HEK293 (cell line): ENCODE results near the gene CYP4V2.

ENCODE experiments used
- CTCF ChIA-PET: fragments of 350-600 bp; formaldehyde crosslinking; extraction: SDS; loops from one replicate; lab custom pipeline; 2021; ENCODE audit warnings: antibody characterized with exemption; lab: Yijun Ruan, JAX
- POLR2A ChIA-PET: fragments of 300-600 bp; formaldehyde crosslinking; extraction: SDS; loops from one replicate; lab custom pipeline; 2020; ENCODE audit warnings: antibody characterized with exemption, inconsistent platforms; lab: Yijun Ruan, JAX
- H3K27ac ChIP-seq: fragments of 200-500 bp; sonication (Bioruptor generic); 2 replicates; pipeline ENCODE4 v1.5.1; 2014; ENCODE audit warnings: low read depth, low read length, control low read depth, inconsistent platforms; ENCODE audit errors: extremely low read depth
- H3K36me3 ChIP-seq, 2 experiments: fragments of 200-500 bp in 1 of 2; sonication (Bioruptor generic) in 1 of 2; 1 replicate in 1 of 2; 2 replicates in 1 of 2; pipeline ENCODE4 v1.5.1; 2014 to 2017; ENCODE audit warnings: inconsistent platforms in 2 of 2, low read length in 2 of 2; ENCODE audit not compliant: control insufficient read depth in 2 of 2, insufficient read depth in 1 of 2
- H3K4me1 ChIP-seq: fragments of 200-500 bp; sonication (Bioruptor generic); 2 replicates; pipeline ENCODE4 v1.5.1; 2014; ENCODE audit warnings: mild to moderate bottlenecking, low read length, inconsistent platforms; ENCODE audit not compliant: control insufficient read depth, insufficient read depth
- H3K4me3 ChIP-seq: 2 replicates; pipeline ENCODE4 v1.5.1; 2011; ENCODE audit warnings: low read depth, mild to moderate bottlenecking, control low read depth, low read length, moderate library complexity
- H3K9me3 ChIP-seq: fragments of 200-500 bp; sonication (Bioruptor generic); 2 replicates; pipeline ENCODE4 v1.5.1; 2014; ENCODE audit warnings: low read depth, low read length, inconsistent platforms; ENCODE audit not compliant: control insufficient read depth, insufficient read depth
- KLF16 ChIP-seq: fragments of 450-650 bp; formaldehyde crosslinking; IDR thresholded peaks from 2 replicates; pipeline ENCODE4 v1.5.1; 2017; ENCODE audit warnings: missing biosample characterization, missing genetic modification characterization
- MZF1 ChIP-seq: fragments of 450-650 bp; formaldehyde crosslinking; IDR thresholded peaks from 2 replicates; pipeline ENCODE4 v1.5.1; 2017; ENCODE audit warnings: missing biosample characterization, missing genetic modification characterization, borderline replicate concordance
- REPIN1 ChIP-seq: fragments of 450-650 bp; formaldehyde crosslinking; IDR thresholded peaks from 2 replicates; pipeline ENCODE4 v1.5.1; 2017; ENCODE audit warnings: missing biosample characterization, missing genetic modification characterization, low read depth
- ZBTB17 ChIP-seq: fragments of 450-650 bp; formaldehyde crosslinking; IDR thresholded peaks from 2 replicates; pipeline ENCODE4 v1.5.1; 2016; ENCODE audit warnings: missing biosample characterization, missing genetic modification characterization
- ZNF248 ChIP-seq: fragments of 450-650 bp; formaldehyde crosslinking; IDR thresholded peaks from 2 replicates; pipeline ENCODE4 v1.5.1; 2017; ENCODE audit warnings: missing biosample characterization, missing genetic modification characterization
- ZNF530 ChIP-seq: fragments of 450-650 bp; formaldehyde crosslinking; IDR thresholded peaks from 2 replicates; pipeline ENCODE4 v1.5.1; 2016; ENCODE audit warnings: low read depth, missing biosample characterization, missing genetic modification characterization
- ZNF610 ChIP-seq: fragments of 450-650 bp; formaldehyde crosslinking; IDR thresholded peaks from 2 replicates; pipeline ENCODE4 v1.5.1; 2016; ENCODE audit warnings: missing biosample characterization, missing genetic modification characterization, borderline replicate concordance
- ZNF654 ChIP-seq: fragments of 450-650 bp; formaldehyde crosslinking; IDR thresholded peaks from 2 replicates; pipeline ENCODE4 v1.5.1; 2016; ENCODE audit warnings: low read depth, missing biosample characterization, missing genetic modification characterization
- ZNF776 ChIP-seq: fragments of 450-650 bp; formaldehyde crosslinking; IDR thresholded peaks from 2 replicates; pipeline ENCODE4 v1.5.0; 2017; ENCODE audit warnings: missing biosample characterization, missing genetic modification characterization, borderline replicate concordance
- TF ChIP-seq, protein P1 (sequence below): fragments of 450-650 bp; formaldehyde crosslinking; IDR thresholded peaks from 2 replicates; pipeline ENCODE4 v1.5.1; 2016; ENCODE audit warnings: missing biosample characterization, missing genetic modification characterization
- TF ChIP-seq, protein P2 (sequence below): fragments of 450-650 bp; formaldehyde crosslinking; IDR thresholded peaks from 2 replicates; pipeline ENCODE4 v1.5.1; 2016; ENCODE audit warnings: missing biosample characterization, missing genetic modification characterization
- TF ChIP-seq, protein P3 (sequence below): IDR thresholded peaks from 2 replicates; pipeline ENCODE4 v1.6.1; 2011; ENCODE audit warnings: mild to moderate bottlenecking, low read depth, low read length, borderline replicate concordance
- TF ChIP-seq, protein P4 (sequence below): fragments of 450-650 bp; formaldehyde crosslinking; IDR thresholded peaks from 2 replicates; pipeline ENCODE4 v1.5.1; 2016; ENCODE audit warnings: missing biosample characterization, missing genetic modification characterization
- TF ChIP-seq, protein P5 (sequence below): fragments of 450-650 bp; formaldehyde crosslinking; IDR thresholded peaks from 2 replicates; pipeline ENCODE4 v1.5.1; 2016; ENCODE audit warnings: missing biosample characterization, missing genetic modification characterization
- TF ChIP-seq, protein P6 (sequence below): fragments of 450-650 bp; formaldehyde crosslinking; IDR thresholded peaks from 2 replicates; pipeline ENCODE4 v1.5.1; 2016; ENCODE audit warnings: missing biosample characterization, missing genetic modification characterization

The CYP4V2 gene

DNA sequence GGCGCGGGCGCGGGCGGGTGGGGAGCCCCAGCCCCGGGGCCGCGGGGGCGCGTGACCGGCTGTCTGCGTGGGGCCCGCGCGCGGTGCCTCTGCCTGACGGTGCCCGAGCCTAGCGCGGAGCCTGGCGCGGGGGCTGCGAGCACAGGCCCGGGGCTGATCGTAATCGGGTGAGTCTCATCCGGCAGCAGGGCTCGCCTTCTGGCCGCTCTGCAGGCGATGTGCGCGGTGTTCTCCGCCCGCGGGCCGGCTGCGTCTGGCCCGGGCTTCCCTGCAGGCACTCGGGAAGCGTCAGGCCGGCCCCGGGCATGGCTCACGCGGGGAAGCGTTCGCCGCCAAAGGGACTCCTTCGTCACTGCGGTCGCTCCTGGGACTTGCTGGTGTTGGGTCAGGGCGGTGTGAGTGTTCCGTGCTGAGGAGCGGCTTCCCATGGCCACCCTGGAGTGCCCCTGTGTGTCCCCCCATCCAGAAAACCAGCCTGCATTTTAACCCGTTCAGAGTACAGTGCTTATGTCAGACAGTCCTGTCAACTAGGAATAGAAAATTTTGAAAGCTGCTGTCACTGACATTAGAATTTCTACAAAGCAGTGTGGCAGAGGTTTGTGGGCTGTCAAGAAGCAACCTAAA, 46.3 kb upstream of the CYP4V2 start (continued):
- TF ChIP-seq, protein P1, sequence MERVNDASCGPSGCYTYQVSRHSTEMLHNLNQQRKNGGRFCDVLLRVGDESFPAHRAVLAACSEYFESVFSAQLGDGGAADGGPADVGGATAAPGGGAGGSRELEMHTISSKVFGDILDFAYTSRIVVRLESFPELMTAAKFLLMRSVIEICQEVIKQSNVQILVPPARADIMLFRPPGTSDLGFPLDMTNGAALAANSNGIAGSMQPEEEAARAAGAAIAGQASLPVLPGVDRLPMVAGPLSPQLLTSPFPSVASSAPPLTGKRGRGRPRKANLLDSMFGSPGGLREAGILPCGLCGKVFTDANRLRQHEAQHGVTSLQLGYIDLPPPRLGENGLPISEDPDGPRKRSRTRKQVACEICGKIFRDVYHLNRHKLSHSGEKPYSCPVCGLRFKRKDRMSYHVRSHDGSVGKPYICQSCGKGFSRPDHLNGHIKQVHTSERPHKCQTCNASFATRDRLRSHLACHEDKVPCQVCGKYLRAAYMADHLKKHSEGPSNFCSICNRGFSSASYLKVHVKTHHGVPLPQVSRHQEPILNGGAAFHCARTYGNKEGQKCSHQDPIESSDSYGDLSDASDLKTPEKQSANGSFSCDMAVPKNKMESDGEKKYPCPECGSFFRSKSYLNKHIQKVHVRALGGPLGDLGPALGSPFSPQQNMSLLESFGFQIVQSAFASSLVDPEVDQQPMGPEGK (tag by site-specific recombination): peak; percentile 19; the same call in 1 of the 2 replicates
- peak; percentile 69 for TF ChIP-seq ZBTB17 (tag by site-specific recombination)

DNA sequence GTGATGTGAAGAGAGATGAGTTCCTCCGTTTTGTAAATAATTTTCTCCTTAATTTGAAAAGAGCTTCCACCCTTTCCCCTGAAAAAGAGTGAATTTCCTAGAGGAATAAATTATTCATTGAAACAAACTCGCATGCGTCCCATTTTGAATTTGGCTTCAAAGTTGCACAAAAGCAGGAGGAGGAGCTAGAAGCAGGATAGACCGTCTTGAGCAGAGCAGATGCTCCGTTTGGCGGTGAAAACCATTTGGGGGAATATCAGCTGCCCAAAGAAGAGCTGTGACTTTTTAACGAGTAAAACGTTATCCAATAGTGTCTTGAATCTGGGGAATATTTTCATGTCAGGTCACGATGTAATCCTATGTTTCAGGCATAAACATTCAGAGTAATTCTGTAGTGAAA, 44.9 kb upstream of the CYP4V2 start:
- H3K9me3 ChIP-seq: no peaks in the 10 kb centered on the region
- H3K4me3 ChIP-seq: no peak overlapping the region
- H3K36me3 ChIP-seq: no peaks in the 10 kb centered on the region
- no peak overlapping the region for H3K27ac ChIP-seq
- H3K4me1 ChIP-seq: 0 out of 2 replicates have a peak, but pooled peaks cover 2% of the 10 kb centered on the region
- TF ChIP-seq ZNF248 (tag by site-specific recombination): no peak
- TF ChIP-seq, protein P2, sequence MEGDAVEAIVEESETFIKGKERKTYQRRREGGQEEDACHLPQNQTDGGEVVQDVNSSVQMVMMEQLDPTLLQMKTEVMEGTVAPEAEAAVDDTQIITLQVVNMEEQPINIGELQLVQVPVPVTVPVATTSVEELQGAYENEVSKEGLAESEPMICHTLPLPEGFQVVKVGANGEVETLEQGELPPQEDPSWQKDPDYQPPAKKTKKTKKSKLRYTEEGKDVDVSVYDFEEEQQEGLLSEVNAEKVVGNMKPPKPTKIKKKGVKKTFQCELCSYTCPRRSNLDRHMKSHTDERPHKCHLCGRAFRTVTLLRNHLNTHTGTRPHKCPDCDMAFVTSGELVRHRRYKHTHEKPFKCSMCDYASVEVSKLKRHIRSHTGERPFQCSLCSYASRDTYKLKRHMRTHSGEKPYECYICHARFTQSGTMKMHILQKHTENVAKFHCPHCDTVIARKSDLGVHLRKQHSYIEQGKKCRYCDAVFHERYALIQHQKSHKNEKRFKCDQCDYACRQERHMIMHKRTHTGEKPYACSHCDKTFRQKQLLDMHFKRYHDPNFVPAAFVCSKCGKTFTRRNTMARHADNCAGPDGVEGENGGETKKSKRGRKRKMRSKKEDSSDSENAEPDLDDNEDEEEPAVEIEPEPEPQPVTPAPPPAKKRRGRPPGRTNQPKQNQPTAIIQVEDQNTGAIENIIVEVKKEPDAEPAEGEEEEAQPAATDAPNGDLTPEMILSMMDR (tag by site-specific recombination): no peak
- TF ChIP-seq, protein P3, sequence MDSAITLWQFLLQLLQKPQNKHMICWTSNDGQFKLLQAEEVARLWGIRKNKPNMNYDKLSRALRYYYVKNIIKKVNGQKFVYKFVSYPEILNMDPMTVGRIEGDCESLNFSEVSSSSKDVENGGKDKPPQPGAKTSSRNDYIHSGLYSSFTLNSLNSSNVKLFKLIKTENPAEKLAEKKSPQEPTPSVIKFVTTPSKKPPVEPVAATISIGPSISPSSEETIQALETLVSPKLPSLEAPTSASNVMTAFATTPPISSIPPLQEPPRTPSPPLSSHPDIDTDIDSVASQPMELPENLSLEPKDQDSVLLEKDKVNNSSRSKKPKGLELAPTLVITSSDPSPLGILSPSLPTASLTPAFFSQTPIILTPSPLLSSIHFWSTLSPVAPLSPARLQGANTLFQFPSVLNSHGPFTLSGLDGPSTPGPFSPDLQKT: no peak
- TF ChIP-seq KLF16: no peak
- no peak for TF ChIP-seq ZNF776 (tag by site-specific recombination)
- TF ChIP-seq ZNF654: no peak
- TF ChIP-seq, protein P4, sequence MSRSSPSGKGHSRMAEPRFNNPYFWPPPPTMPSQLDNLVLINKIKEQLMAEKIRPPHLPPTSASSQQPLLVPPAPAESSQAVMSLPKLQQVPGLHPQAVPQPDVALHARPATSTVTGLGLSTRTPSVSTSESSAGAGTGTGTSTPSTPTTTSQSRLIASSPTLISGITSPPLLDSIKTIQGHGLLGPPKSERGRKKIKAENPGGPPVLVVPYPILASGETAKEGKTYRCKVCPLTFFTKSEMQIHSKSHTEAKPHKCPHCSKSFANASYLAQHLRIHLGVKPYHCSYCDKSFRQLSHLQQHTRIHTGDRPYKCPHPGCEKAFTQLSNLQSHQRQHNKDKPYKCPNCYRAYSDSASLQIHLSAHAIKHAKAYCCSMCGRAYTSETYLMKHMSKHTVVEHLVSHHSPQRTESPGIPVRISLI: no peak
- TF ChIP-seq, protein P5, sequence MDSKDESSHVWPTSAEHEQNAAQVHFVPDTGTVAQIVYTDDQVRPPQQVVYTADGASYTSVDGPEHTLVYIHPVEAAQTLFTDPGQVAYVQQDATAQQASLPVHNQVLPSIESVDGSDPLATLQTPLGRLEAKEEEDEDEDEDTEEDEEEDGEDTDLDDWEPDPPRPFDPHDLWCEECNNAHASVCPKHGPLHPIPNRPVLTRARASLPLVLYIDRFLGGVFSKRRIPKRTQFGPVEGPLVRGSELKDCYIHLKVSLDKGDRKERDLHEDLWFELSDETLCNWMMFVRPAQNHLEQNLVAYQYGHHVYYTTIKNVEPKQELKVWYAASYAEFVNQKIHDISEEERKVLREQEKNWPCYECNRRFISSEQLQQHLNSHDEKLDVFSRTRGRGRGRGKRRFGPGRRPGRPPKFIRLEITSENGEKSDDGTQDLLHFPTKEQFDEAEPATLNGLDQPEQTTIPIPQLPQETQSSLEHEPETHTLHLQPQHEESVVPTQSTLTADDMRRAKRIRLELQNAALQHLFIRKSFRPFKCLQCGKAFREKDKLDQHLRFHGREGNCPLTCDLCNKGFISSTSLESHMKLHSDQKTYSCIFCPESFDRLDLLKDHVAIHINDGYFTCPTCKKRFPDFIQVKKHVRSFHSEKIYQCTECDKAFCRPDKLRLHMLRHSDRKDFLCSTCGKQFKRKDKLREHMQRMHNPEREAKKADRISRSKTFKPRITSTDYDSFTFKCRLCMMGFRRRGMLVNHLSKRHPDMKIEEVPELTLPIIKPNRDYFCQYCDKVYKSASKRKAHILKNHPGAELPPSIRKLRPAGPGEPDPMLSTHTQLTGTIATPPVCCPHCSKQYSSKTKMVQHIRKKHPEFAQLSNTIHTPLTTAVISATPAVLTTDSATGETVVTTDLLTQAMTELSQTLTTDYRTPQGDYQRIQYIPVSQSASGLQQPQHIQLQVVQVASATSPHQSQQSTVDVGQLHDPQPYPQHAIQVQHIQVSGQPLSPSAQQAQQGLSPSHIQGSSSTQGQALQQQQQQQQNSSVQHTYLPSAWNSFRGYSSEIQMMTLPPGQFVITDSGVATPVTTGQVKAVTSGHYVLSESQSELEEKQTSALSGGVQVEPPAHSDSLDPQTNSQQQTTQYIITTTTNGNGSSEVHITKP (tag by site-specific recombination): no peak
- TF ChIP-seq ZNF610: no peak
- no peak for TF ChIP-seq MZF1 (tag by site-specific recombination)
- no peak for TF ChIP-seq ZNF530 (tag by site-specific recombination)
- TF ChIP-seq REPIN1: no peak
- TF ChIP-seq, protein P6, sequence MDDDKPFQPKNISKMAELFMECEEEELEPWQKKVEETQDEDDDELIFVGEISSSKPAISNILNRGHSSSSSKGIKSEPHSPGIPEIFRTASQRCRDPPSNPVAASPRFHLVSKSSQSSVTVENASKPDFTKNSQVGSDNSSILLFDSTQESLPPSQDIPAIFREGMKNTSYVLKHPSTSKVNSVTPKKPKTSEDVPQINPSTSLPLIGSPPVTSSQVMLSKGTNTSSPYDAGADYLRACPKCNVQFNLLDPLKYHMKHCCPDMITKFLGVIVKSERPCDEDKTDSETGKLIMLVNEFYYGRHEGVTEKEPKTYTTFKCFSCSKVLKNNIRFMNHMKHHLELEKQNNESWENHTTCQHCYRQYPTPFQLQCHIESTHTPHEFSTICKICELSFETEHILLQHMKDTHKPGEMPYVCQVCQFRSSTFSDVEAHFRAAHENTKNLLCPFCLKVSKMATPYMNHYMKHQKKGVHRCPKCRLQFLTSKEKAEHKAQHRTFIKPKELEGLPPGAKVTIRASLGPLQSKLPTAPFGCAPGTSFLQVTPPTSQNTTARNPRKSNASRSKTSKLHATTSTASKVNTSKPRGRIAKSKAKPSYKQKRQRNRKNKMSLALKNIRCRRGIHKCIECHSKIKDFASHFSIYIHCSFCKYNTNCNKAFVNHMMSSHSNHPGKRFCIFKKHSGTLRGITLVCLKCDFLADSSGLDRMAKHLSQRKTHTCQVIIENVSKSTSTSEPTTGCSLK (tag by site-specific recombination): no peak
- ChIA-PET POLR2A (no interaction called here), CTCF (interaction anchor here (2.8 kb wide), 1 partner anchor 9 kb away, joined by 14 read pairs; no protein-coding TSS in a partner anchor)
